CD4-positive, alpha-beta T cell (primary cell): ENCODE data around the gene WDR54. TPM values are rescaled to one million over a fixed set of nuclear protein-coding genes. Genes with fewer than 3 reads are reported as not detected.

Experiments used
- ATAC-seq: fragments of 200-7000 bp; cut with Tn5 transposase; one replicate; pipeline ENCODE4 v1.10.0; 2022; ENCODE audit warnings: mild to moderate bottlenecking; ENCODE audit not compliant: poor library complexity
- CTCF ChIA-PET: fragments of 350-600 bp; sonication (Branson Sonifier 250); formaldehyde crosslinking; loops from one replicate; lab custom pipeline; 2021; ENCODE audit warnings: antibody characterized with exemption, inconsistent platforms; lab: Charles Lee
- POLR2A ChIA-PET: fragments of 350-600 bp; sonication (Branson Sonifier 250); formaldehyde crosslinking; loops from one replicate; lab custom pipeline; 2021; ENCODE audit warnings: antibody characterized with exemption, inconsistent platforms; lab: Charles Lee
- DNase-seq, 14 experiments: peaks; one replicate each; pipeline ENCODE4 v3.0.0-alpha.2; 2013 to 2020; ENCODE audit warnings: mixed read lengths in 2 of 14
- H3K27ac ChIP-seq, 2 donors: one replicate each; pipeline versions ENCODE4 v1.5.1 to v1.7.0; 2013; ENCODE audit warnings: low read length in 2 of 2, low read depth in 1 of 2, mild to moderate bottlenecking in 1 of 2
- H3K27me3 ChIP-seq, 2 experiments: 1 replicate in 1 of 2; 2 replicates in 1 of 2; pipeline versions ENCODE4 v1.6.1 to v1.7.0; 2013; ENCODE audit warnings: low read length in 2 of 2, control low read depth in 1 of 2, mild to moderate bottlenecking in 1 of 2, moderate library complexity in 1 of 2; ENCODE audit not compliant: insufficient read depth in 2 of 2, control insufficient read depth in 1 of 2
- H3K36me3 ChIP-seq: one replicate; pipeline ENCODE4 v1.6.1; 2013; ENCODE audit warnings: low read length, control low read depth; ENCODE audit not compliant: insufficient read depth
- H3K4me1 ChIP-seq: one replicate; pipeline ENCODE4 v1.6.1; 2013; ENCODE audit warnings: low read length, control low read depth; ENCODE audit not compliant: insufficient read depth
- H3K4me3 ChIP-seq: one replicate; pipeline ENCODE4 v1.5.1; 2013; ENCODE audit warnings: mild to moderate bottlenecking, low read length, moderate library complexity
- H3K9me3 ChIP-seq, 2 experiments: 1 replicate in 1 of 2; 2 replicates in 1 of 2; pipeline versions ENCODE4 v1.6.1 to v1.7.0; 2013; ENCODE audit warnings: low read length in 2 of 2, mild to moderate bottlenecking in 2 of 2, control low read depth in 1 of 2, moderate library complexity in 1 of 2; ENCODE audit not compliant: control insufficient read depth in 1 of 2, insufficient read depth in 1 of 2
- H3K27ac Mint-ChIP-seq: one replicate; pipeline ENCODE4 v1.8.0; 2020; ENCODE audit warnings: mixed read lengths
- H3K27me3 Mint-ChIP-seq: one replicate; pipeline ENCODE4 v1.8.0; 2021; ENCODE audit warnings: mixed read lengths
- H3K36me3 Mint-ChIP-seq: one replicate; pipeline ENCODE4 v1.8.0; 2021; ENCODE audit warnings: low read depth, mixed read lengths
- H3K4me1 Mint-ChIP-seq: one replicate; pipeline ENCODE4 v1.8.0; 2021; ENCODE audit warnings: low read depth, mixed read lengths
- H3K4me3 Mint-ChIP-seq: one replicate; pipeline ENCODE4 v1.8.0; 2020; ENCODE audit warnings: mild to moderate bottlenecking, mixed read lengths
- H3K9me3 Mint-ChIP-seq: one replicate; pipeline ENCODE4 v1.8.0; 2020; ENCODE audit warnings: mixed read lengths
- CTCF ChIP-seq: fragments of 200-600 bp; IDR thresholded peaks from one replicate; pipeline ENCODE4 v1.8.0; 2022; ENCODE audit warnings: antibody characterized with exemption, mild to moderate bottlenecking
- intact Hi-C, 2 experiments: fragments of 100-400 bp; cut with DNase I in 1 of 2; cut with micrococcal nuclease in 1 of 2; formaldehyde crosslinking; loops; one replicate each; pipeline versions ENCODE4 v1.15.1 to v1.9.0; 2023 to 2025; cut with DNase I, micrococcal nuclease
- total RNA-seq, 174 experiments: library from RNA in 2 of 174; stranded (reverse) in 2 of 174; gene quantifications; one replicate each; pipeline ENCODE4 v1.2.3 and lab custom pipeline; 2021 to 2026

WDR54 gene
- total RNA-seq, 2 experiments from 2014 or later: 21.7 to 25.1 TPM

GRCh38 chr2:74416778-74417177 is 4.8 kb upstream of the WDR54 start:
- Histone ChIP-seq H3K27me3 (peaks cover 0 to 16% of the 10 kb centered on the region in 2 experiments), H3K4me3 (no peak overlapping the region), H3K9me3 (peaks cover 0 to 11% of the 10 kb centered on the region in 2 experiments), H3K4me1 (peaks cover 38% of the 10 kb centered on the region), H3K27ac (no peak overlapping the region), H3K36me3 (no peaks in the 10 kb centered on the region)
- POLR2A ChIA-PET: interaction anchor here (1.6 to 1.9 kb wide), 3 partner anchors 38 to 56 kb away, joined by 6 to 13 read pairs (median 6); partner anchors contain the start of genes INO80B, MRPL53 and WBP1
- no peak for ATAC-seq
- peaks cover 48% of the 10 kb centered on the region for H3K4me1 Mint-ChIP-seq
- DNase-seq: peak in 2 of 14 experiments; percentile 14 to 32
- CTCF ChIA-PET: no interaction called here
- H3K36me3 Mint-ChIP-seq: peaks cover 2% of the 10 kb centered on the region
- H3K27me3 Mint-ChIP-seq: no peaks in the 10 kb centered on the region
- TF ChIP-seq CTCF: no peak
- intact Hi-C loops: loop anchor here in 1 of 2 experiments (1.0 kb wide), 1 partner anchor 25 kb away; the partner anchor contains the start of gene RTKN
- H3K27ac Mint-ChIP-seq: peak overlapping the region; percentile 71
- peak overlapping the region; percentile 84 for H3K4me3 Mint-ChIP-seq
- no peaks in the 10 kb centered on the region for H3K9me3 Mint-ChIP-seq

- CTCF ChIA-PET: no interaction called here
Observed at GRCh38 chr2:74417197-74417596, 4.3 kb upstream of the WDR54 start.

GRCh38 chr2:74417763-74418162 is 3.8 kb upstream of the WDR54 start:
- H3K4me1 Mint-ChIP-seq: peaks cover 56% of the 10 kb centered on the region
- TF ChIP-seq CTCF: no peak
- H3K9me3 Mint-ChIP-seq: no peaks in the 10 kb centered on the region
- intact Hi-C loops: no loop called here
- H3K36me3 ChIP-seq: no peaks in the 10 kb centered on the region
- ATAC-seq (no peak), DNase-seq (no peak)
- ChIA-PET POLR2A (no interaction called here), CTCF (no interaction called here)
- no peak overlapping the region for H3K4me3 Mint-ChIP-seq
- no peaks in the 10 kb centered on the region for H3K27me3 Mint-ChIP-seq
- peaks cover 5% of the 10 kb centered on the region for H3K36me3 Mint-ChIP-seq
- peak overlapping the region; percentile 71 for H3K27ac Mint-ChIP-seq
- peaks cover 0 to 11% of the 10 kb centered on the region in 2 experiments for H3K9me3 ChIP-seq
- no peak overlapping the region for H3K27ac ChIP-seq
- peaks cover 0 to 16% of the 10 kb centered on the region in 2 experiments for H3K27me3 ChIP-seq
- no peak overlapping the region for H3K4me3 ChIP-seq
- peaks cover 45% of the 10 kb centered on the region for H3K4me1 ChIP-seq

More at GRCh38 chr2:74417197-74417596, 4.3 kb upstream of the WDR54 start:
- H3K27me3 Mint-ChIP-seq: no peaks in the 10 kb centered on the region
- Histone ChIP-seq H3K4me3 (no peak overlapping the region), H3K9me3 (peaks cover 0 to 11% of the 10 kb centered on the region in 2 experiments), H3K4me1 (peaks cover 42% of the 10 kb centered on the region), H3K36me3 (no peaks in the 10 kb centered on the region), H3K27ac (no peak overlapping the region), H3K27me3 (peaks cover 0 to 16% of the 10 kb centered on the region in 2 experiments)
- TF ChIP-seq CTCF: no peak
- ATAC-seq: no peak
- intact Hi-C loops: no loop called here
- H3K36me3 Mint-ChIP-seq: peaks cover 5% of the 10 kb centered on the region
- peak overlapping the region; percentile 84 for H3K4me3 Mint-ChIP-seq
- POLR2A ChIA-PET: interaction anchor here (1.6 kb wide), 1 partner anchor 41 kb away, joined by 6 read pairs; the partner anchor contains the start of gene WBP1
- H3K9me3 Mint-ChIP-seq: no peaks in the 10 kb centered on the region
- DNase-seq: no peak
- H3K4me1 Mint-ChIP-seq: peaks cover 52% of the 10 kb centered on the region
- peak overlapping the region; percentile 71 for H3K27ac Mint-ChIP-seq
